ENCODE measurements around the gene OR2L13.
"Not testable (repeated sequence)": the region's sequence is repeated elsewhere in the genome, so short reads cannot be mapped to it uniquely, and the experiment has no call there.

OR2L13 gene, protein sequence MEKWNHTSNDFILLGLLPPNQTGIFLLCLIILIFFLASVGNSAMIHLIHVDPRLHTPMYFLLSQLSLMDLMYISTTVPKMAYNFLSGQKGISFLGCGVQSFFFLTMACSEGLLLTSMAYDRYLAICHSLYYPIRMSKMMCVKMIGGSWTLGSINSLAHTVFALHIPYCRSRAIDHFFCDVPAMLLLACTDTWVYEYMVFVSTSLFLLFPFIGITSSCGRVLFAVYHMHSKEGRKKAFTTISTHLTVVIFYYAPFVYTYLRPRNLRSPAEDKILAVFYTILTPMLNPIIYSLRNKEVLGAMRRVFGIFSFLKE

GRCh38 chr1:248094884-248095283, at the start of gene OR2L13:
OR2L13 (plus strand) TSS chr1:248095184; CDS start chr1:248099376, 4,192 bp downstream.
- no peak for DNase-seq

DNA sequence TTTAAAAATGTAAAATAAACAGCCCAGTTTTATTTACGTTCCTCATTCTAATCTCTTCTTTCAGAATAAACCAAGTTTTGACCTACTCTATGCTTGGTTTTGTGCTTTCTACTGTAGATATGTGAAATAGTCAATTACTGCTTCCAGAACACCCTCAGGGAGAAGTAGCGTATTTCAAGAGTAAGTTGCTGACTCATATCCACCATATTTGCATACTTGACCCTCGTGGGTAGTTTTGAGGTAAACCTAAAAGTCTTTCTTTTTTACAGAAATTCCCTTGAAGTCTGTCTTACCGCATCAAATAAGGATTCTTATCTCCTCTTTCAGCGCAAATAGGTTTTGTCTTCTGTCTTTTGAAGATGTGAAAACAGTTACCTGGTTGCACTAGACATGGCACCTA, 49.8 kb upstream of the OR2L13 start:
- no peak for DNase-seq

- DNase-seq = no peak
Measured at GRCh38 chr1:248046536-248046935, 48.4 kb upstream of the OR2L13 start, which contains the start of gene OR2L3. OR2L3 (plus strand) TSS chr1:248046836; CDS start chr1:248060682, 13,846 bp downstream.

- DNase-seq = no peak
Measured at GRCh38 chr1:248047008-248047407, 48.0 kb upstream of the OR2L13 start.

DNA sequence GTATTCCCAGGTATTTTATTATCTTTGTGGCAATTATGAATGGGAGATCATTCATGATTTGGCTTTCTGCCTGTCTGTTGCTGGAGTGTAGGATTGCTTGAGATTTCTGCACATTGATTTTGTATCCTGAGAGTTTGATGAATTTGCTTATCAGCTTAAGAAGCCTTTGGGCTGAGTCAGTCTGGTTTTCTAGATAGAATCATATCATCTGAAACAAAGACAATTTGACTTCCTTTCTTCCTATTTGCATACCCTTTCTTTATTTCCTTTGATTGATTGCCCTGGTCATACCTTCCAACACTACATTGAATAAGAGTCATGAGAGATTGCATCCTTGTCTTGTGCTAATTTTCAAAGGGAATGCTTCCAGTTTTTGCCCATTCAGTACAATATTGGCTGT, 40.3 kb upstream of the OR2L13 start:
- no peak for DNase-seq

DNA sequence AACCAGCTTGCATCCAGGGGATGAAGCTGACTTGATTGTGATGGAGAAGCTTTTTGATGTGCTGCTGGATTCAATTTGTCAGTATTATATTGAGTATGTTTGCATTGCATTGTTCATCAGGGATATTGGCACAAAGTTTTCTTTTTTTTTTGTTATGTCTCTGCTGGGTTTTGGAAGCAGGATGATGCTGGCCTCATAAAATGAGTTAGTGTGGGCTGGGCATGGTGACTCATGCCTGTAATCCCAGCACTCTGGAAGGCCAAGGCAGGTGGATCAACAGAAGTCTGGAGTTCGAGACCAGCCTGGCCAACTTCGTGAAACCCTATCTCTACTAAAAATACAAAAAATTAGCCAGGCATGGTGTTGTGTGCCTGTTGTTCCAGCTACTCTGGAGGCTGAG, 39.7 kb upstream of the OR2L13 start:
- no peak for DNase-seq

- no peak for DNase-seq
Measured at GRCh38 chr1:248065071-248065470, 29.9 kb upstream of the OR2L13 start.

DNA sequence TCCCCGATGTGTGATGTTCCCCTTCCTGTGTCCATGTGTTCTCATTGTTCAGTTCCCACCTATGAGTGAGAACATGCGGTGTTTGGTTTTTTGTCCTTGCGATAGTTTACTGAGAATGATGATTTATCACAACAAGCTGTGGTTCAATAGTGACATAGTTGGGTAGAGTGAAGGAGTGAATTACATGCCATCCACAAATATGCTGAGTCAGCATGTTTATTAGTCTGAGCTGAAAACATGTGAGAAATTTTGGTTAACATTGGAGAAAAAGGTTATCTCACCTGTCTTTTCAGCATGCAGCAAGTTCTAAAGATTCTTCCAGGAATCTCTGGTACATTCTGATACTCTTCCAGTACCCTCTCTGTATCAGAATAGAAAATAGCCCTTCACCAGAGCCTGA, 29.4 kb upstream of the OR2L13 start:
- no peak for DNase-seq

DNA sequence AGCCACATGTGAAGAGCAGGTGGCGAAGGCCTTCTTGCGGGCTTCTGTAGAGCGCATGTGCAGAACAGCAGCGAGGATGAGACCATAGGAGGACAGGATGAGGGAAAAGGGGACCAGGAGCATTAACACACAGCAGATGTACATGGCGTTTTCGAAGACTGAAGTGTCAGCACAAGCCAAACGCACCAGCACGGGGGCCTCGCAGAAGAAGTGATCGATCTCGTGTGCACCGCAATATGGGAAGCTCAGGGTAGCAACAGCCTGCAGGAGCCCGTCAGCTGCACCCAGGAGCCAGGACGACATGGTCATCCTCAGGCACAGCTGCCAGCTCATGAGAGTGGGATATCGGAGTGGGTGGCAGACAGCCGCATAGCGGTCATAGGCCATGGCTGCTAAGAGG, 11.1 kb upstream of the OR2L13 start:
- not testable (repeated sequence) for DNase-seq

- no peak for DNase-seq
Measured at GRCh38 chr1:248098529-248098928, 3.5 kb downstream of the OR2L13 start.

GRCh38 chr1:248102847-248103246, 7.9 kb downstream of the OR2L13 start:
- no peak for DNase-seq

DNA sequence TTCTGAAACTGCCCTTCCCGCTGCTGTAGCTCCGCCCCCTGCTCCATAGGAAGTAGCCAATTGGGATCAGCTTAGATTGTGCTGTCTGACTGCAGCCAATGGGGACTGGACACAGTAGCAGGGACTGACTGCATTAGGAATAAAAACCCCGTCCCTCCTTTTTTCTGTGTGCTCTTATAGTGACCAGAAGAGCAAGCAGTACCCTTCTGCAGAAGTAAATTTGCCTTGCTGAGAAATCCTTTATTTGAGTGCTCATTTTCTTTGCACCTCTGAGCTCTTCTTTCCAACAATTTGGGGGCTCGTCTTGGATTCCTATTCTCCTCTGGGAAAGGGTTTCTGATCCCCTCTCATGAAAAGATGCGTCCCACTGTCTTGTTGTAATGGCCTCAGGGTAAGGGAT, 16.2 kb downstream of the OR2L13 start:
- DNase-seq = no peak

- no peak for DNase-seq
Measured at GRCh38 chr1:248114890-248115289, 19.9 kb downstream of the OR2L13 start.

DNA sequence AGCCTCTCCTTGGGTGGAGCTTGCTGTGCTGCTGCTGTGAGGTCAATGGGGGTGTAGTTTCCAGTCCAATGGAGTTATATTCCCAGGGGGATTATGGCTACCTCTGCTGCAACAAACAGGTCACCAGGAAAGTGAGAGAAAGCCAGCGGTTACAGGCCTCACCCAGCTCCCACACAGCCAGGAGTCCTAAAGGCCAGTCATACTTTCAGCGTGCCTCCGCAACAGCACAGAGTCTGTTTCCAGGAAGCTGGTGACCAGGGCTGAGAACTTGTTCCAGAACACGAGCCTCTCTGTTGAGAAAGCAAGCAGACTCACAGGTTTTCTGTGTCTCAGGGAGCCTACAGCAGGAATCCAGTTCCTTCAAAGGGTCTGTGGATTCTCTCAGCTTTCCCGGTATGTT, 32.7 kb downstream of the OR2L13 start:
- DNase-seq = no peak

- no peak for DNase-seq
Measured at GRCh38 chr1:248136811-248137210, 41.8 kb downstream of the OR2L13 start.

DNA sequence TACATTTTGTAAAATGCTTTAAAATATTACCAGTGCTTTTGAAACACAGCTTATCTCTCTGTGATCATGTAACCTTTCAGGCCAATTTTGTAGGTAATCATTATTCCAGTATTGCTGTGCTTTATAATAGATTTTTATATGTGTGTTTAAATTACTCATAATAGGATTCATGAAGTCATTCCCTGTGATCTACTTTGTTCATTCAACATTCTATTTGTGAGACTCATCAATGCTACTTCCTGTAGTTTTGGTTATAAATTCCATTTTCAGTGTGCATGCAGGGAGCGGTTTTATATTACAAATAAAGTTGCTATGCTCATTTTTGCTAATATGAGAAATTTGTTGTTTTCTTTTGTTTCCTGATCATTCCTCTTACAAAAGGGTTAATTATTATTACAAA, 45.9 kb downstream of the OR2L13 start:
- no peak for DNase-seq

- no peak for DNase-seq
Measured at GRCh38 chr1:248143311-248143710, 48.3 kb downstream of the OR2L13 start.

GRCh38 chr1:248144513-248145198, 49.7 kb downstream of the OR2L13 start, which contains the start of gene OR2M5:
OR2M5 (plus strand) TSS chr1:248145148; CDS start chr1:248145148, 0 bp downstream.
- no peak for DNase-seq

All from NCI-H69 (cell line).